CD4-positive, alpha-beta T cell (primary cell): Measurements from ENCODE around the gene VPS39. TPM values are rescaled to one million over a fixed set of nuclear protein-coding genes. Genes with fewer than 3 reads are reported as not detected.
"Not testable (repeated sequence)": the region's sequence is repeated elsewhere in the genome, so short reads cannot be mapped to it uniquely, and the experiment has no call there.

Experiments
- ATAC-seq: fragments of 200-7000 bp; cut with Tn5 transposase; one replicate; pipeline ENCODE4 v1.10.0; 2022; ENCODE audit warnings: mild to moderate bottlenecking; ENCODE audit not compliant: poor library complexity
- CTCF ChIA-PET: fragments of 350-600 bp; sonication (Branson Sonifier 250); formaldehyde crosslinking; loops from one replicate; lab custom pipeline; 2021; ENCODE audit warnings: antibody characterized with exemption, inconsistent platforms; lab: Charles Lee
- POLR2A ChIA-PET: fragments of 350-600 bp; sonication (Branson Sonifier 250); formaldehyde crosslinking; loops from one replicate; lab custom pipeline; 2021; ENCODE audit warnings: antibody characterized with exemption, inconsistent platforms; lab: Charles Lee
- DNase-seq, 14 experiments: peaks; one replicate each; pipeline ENCODE4 v3.0.0-alpha.2; 2013 to 2020; ENCODE audit warnings: mixed read lengths in 2 of 14
- H3K27ac ChIP-seq, 2 donors: one replicate each; pipeline versions ENCODE4 v1.5.1 to v1.7.0; 2013; ENCODE audit warnings: low read length in 2 of 2, low read depth in 1 of 2, mild to moderate bottlenecking in 1 of 2
- H3K27me3 ChIP-seq, 2 experiments: 1 replicate in 1 of 2; 2 replicates in 1 of 2; pipeline versions ENCODE4 v1.6.1 to v1.7.0; 2013; ENCODE audit warnings: low read length in 2 of 2, control low read depth in 1 of 2, mild to moderate bottlenecking in 1 of 2, moderate library complexity in 1 of 2; ENCODE audit not compliant: insufficient read depth in 2 of 2, control insufficient read depth in 1 of 2
- H3K36me3 ChIP-seq: one replicate; pipeline ENCODE4 v1.6.1; 2013; ENCODE audit warnings: low read length, control low read depth; ENCODE audit not compliant: insufficient read depth
- H3K4me1 ChIP-seq: one replicate; pipeline ENCODE4 v1.6.1; 2013; ENCODE audit warnings: low read length, control low read depth; ENCODE audit not compliant: insufficient read depth
- H3K4me3 ChIP-seq: one replicate; pipeline ENCODE4 v1.5.1; 2013; ENCODE audit warnings: mild to moderate bottlenecking, low read length, moderate library complexity
- H3K9me3 ChIP-seq, 2 experiments: 1 replicate in 1 of 2; 2 replicates in 1 of 2; pipeline versions ENCODE4 v1.6.1 to v1.7.0; 2013; ENCODE audit warnings: low read length in 2 of 2, mild to moderate bottlenecking in 2 of 2, control low read depth in 1 of 2, moderate library complexity in 1 of 2; ENCODE audit not compliant: control insufficient read depth in 1 of 2, insufficient read depth in 1 of 2
- H3K27ac Mint-ChIP-seq: one replicate; pipeline ENCODE4 v1.8.0; 2020; ENCODE audit warnings: mixed read lengths
- H3K27me3 Mint-ChIP-seq: one replicate; pipeline ENCODE4 v1.8.0; 2021; ENCODE audit warnings: mixed read lengths
- H3K36me3 Mint-ChIP-seq: one replicate; pipeline ENCODE4 v1.8.0; 2021; ENCODE audit warnings: low read depth, mixed read lengths
- H3K4me1 Mint-ChIP-seq: one replicate; pipeline ENCODE4 v1.8.0; 2021; ENCODE audit warnings: low read depth, mixed read lengths
- H3K4me3 Mint-ChIP-seq: one replicate; pipeline ENCODE4 v1.8.0; 2020; ENCODE audit warnings: mild to moderate bottlenecking, mixed read lengths
- H3K9me3 Mint-ChIP-seq: one replicate; pipeline ENCODE4 v1.8.0; 2020; ENCODE audit warnings: mixed read lengths
- CTCF ChIP-seq: fragments of 200-600 bp; IDR thresholded peaks from one replicate; pipeline ENCODE4 v1.8.0; 2022; ENCODE audit warnings: antibody characterized with exemption, mild to moderate bottlenecking
- intact Hi-C, 2 experiments: fragments of 100-400 bp; cut with DNase I in 1 of 2; cut with micrococcal nuclease in 1 of 2; formaldehyde crosslinking; loops; one replicate each; pipeline versions ENCODE4 v1.15.1 to v1.9.0; 2023 to 2025; cut with DNase I, micrococcal nuclease
- total RNA-seq, 174 experiments: library from RNA in 2 of 174; stranded (reverse) in 2 of 174; gene quantifications; one replicate each; pipeline ENCODE4 v1.2.3 and lab custom pipeline; 2021 to 2026

The VPS39 gene
- total RNA-seq, 2 experiments from 2014 or later: 73.4 to 82.5 TPM

GRCh38 chr15:42232606-42233005 is 24.5 kb upstream of the VPS39 start:
- H3K36me3 ChIP-seq: peaks cover 84% of the 10 kb centered on the region

DNA sequence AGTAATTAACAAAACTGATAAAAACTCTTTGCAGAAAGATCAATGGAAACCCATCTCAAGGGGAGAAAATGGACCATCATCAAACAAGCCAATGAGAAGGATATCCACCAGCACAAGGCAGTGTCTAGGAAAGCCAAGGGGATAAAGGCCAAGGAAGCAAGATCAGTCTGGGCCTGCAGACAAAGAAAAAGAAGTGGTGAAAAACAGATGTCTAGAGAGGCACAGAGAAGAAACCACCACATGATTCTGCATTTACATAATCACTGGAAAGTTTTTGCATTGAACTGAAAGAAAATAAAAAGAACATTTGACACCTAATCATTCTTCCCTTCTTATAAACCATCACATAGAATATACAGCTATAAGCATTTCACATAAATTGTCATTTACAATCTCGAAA is 23.0 kb upstream of the VPS39 start:
- intact Hi-C loops: no loop called here
- Mint-ChIP-seq H3K4me3 (no peak overlapping the region), H3K27ac (no peak overlapping the region), H3K27me3 (no peaks in the 10 kb centered on the region), H3K4me1 (no peaks in the 10 kb centered on the region), H3K9me3 (no peaks in the 10 kb centered on the region), H3K36me3 (peaks cover 94% of the 10 kb centered on the region)
- no peak overlapping the region for H3K27ac ChIP-seq
- no peak for TF ChIP-seq CTCF
- H3K27me3 ChIP-seq: no peaks in the 10 kb centered on the region
- CTCF ChIA-PET: no interaction called here
- no peaks in the 10 kb centered on the region for H3K9me3 ChIP-seq
- POLR2A ChIA-PET: no interaction called here
- DNase-seq: no peak
- no peak for ATAC-seq
- H3K36me3 ChIP-seq: peaks cover 84% of the 10 kb centered on the region
- H3K4me3 ChIP-seq: no peak overlapping the region
- H3K4me1 ChIP-seq: no peaks in the 10 kb centered on the region

More at GRCh38 chr15:42232606-42233005, 24.5 kb upstream of the VPS39 start:
- Mint-ChIP-seq H3K4me1 (no peaks in the 10 kb centered on the region), H3K9me3 (no peaks in the 10 kb centered on the region), H3K27me3 (no peaks in the 10 kb centered on the region), H3K4me3 (no peak overlapping the region), H3K27ac (no peak overlapping the region), H3K36me3 (peaks cover 94% of the 10 kb centered on the region)
- no peak for TF ChIP-seq CTCF
- CTCF ChIA-PET: no interaction called here
- POLR2A ChIA-PET: no interaction called here
- Histone ChIP-seq H3K27ac (no peak overlapping the region), H3K27me3 (no peaks in the 10 kb centered on the region), H3K4me3 (no peak overlapping the region), H3K9me3 (no peaks in the 10 kb centered on the region), H3K4me1 (no peaks in the 10 kb centered on the region)
- intact Hi-C loops: no loop called here
- DNase-seq: no peak
- ATAC-seq: no peak

- H3K4me1 Mint-ChIP-seq, H3K9me3 ChIP-seq, H3K27ac ChIP-seq, H3K4me1 ChIP-seq, H3K4me3 ChIP-seq, H3K27ac Mint-ChIP-seq, H3K4me3 Mint-ChIP-seq, DNase-seq, H3K9me3 Mint-ChIP-seq, H3K27me3 Mint-ChIP-seq, intact Hi-C loops, H3K27me3 ChIP-seq, ATAC-seq: not testable (repeated sequence)
- peaks cover 91% of the 10 kb centered on the region for H3K36me3 ChIP-seq
- CTCF ChIA-PET: interaction anchor here (1.2 kb wide), 1 partner anchor 9 kb away, joined by 3 read pairs; no protein-coding TSS in a partner anchor
- H3K36me3 Mint-ChIP-seq: peaks cover 95% of the 10 kb centered on the region
- POLR2A ChIA-PET: interaction anchor here (0.6 kb wide), 2 partner anchors 11 to 376 kb away, joined by 3 to 4 read pairs; no protein-coding TSS in a partner anchor
Observed at GRCh38 chr15:42228981-42229380, 20.9 kb upstream of the VPS39 start.

DNA sequence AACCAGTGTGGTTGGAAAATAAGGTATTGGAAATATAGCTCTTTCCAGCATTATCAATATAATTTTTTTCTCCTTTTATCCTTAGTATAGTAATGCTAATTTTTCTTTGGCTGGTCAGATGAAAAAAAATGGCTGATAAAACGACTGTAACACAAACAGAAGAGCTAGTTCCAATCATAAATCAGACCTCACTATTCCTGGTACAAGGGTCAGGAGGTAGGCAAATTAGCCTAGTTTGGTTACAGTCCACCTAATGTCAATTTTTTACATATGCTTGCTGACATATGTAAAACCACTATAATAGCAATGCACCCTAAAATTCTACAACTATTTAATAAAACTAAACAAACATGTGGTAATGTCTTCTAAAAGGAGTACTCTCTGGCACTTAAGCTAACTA is 19.9 kb upstream of the VPS39 start:
- Histone ChIP-seq H3K36me3 (peaks cover 90% of the 10 kb centered on the region), H3K4me3 (no peak overlapping the region), H3K27me3 (no peaks in the 10 kb centered on the region), H3K9me3 (no peaks in the 10 kb centered on the region), H3K27ac (no peak overlapping the region), H3K4me1 (no peaks in the 10 kb centered on the region)
- Mint-ChIP-seq H3K4me1 (no peaks in the 10 kb centered on the region), H3K27ac (no peak overlapping the region), H3K9me3 (no peaks in the 10 kb centered on the region), H3K4me3 (no peak overlapping the region), H3K36me3 (peaks cover 94% of the 10 kb centered on the region), H3K27me3 (no peaks in the 10 kb centered on the region)
- ChIA-PET POLR2A (interaction anchor here (0.6 kb wide), 1 partner anchor 377 kb away, joined by 4 read pairs; no protein-coding TSS in a partner anchor), CTCF (interaction anchor here (1.2 kb wide), 1 partner anchor 8 kb away, joined by 3 read pairs; no protein-coding TSS in a partner anchor)
- no peak for DNase-seq
- TF ChIP-seq CTCF: no peak
- ATAC-seq: no peak
- intact Hi-C loops: no loop called here
